Measurements from ENCODE around the gene MRTFB. TPM values are rescaled to one million over a fixed set of nuclear protein-coding genes. Genes with fewer than 3 reads are reported as not detected.
A peak's percentile ranks its signal among the peaks of the same experiment; 100 is the strongest.
"Not testable (repeated sequence)": the region's sequence is repeated elsewhere in the genome, so short reads cannot be mapped to it uniquely, and the experiment has no call there.

The MRTFB gene
- total RNA-seq, 1 donor from 2014 or later: 18.5 TPM

DNA sequence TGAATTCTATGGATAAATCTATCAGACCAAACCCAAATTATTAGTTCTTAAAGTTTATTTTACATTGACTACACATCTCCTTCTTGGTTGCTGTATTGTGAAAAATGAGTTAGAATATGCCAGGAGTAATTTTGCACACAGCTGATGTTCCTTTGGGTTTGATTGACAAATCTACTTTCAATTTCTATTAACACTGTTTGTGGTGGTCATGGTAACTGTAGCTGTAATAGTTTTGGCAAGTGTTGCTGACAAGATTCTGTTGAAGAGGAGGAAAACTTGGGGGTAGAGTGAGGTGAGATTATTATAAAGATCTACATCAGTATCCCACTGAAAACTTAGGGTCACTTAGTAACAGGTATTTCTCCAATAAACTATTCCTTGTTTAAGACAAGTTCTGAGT lies 30.3 kb downstream of the MRTFB start:
- ATAC-seq (no peak), DNase-seq (ENCODE audit: low spot score) (no peak)

DNA sequence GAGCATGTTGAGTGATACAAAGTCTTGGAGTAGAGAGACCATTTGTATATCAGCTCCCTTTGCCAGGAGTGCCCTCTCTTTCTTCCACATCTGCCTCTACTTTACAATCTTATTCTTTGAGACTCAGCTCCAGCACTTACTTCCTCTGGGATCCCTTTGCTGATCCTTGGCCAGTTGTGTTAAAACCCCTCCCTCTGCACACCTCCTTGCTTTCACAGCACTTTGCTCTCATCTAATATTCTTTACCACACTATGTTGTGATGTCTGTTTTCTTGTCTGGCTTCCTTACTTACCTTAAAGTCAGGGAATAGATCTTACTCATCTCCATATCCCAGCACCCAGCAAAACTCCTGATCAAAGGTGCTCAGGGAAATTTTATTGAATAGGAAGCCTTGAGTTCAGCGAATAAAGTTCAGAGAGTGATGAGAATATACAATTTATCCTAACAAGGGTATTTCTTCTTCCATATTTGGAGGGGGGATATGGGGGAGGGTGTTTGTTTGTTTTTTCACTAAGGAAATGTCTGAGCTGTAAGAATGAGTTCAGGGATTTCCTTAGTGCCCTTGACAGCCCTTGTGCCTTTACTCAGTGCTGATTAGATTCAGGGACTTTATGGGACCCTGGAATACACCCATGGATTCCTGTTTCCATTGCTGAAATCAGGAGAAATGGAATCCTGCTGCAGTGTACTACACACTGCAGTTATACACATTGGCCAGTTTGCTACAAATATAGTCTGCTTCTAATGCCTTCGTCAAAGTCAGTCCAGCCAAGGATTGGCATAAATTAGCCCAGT lies 32.0 kb downstream of the MRTFB start:
- DNase-seq (ENCODE audit: low spot score) (no peak), ATAC-seq (no peak)

DNA sequence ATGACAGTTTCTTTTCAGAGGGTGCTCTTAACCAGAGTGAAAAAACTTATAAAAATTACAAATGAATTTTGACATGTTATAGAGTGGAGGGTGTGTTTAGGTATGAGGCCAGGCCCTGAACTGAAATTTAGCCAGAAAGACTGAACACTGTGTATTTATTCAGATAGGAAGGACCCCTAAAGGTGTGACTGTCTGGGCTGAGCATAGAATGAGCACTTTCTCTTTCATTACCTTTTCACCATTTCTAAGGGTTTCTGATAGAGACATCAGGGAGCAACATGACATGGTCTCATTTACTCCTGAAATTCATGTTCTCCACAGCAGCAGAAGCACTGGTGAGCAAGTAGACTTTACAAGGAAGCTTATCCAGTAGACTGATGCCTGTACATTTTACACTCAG lies 32.9 kb downstream of the MRTFB start:
- DNase-seq (ENCODE audit: low spot score) (no peak), ATAC-seq (no peak)

DNA sequence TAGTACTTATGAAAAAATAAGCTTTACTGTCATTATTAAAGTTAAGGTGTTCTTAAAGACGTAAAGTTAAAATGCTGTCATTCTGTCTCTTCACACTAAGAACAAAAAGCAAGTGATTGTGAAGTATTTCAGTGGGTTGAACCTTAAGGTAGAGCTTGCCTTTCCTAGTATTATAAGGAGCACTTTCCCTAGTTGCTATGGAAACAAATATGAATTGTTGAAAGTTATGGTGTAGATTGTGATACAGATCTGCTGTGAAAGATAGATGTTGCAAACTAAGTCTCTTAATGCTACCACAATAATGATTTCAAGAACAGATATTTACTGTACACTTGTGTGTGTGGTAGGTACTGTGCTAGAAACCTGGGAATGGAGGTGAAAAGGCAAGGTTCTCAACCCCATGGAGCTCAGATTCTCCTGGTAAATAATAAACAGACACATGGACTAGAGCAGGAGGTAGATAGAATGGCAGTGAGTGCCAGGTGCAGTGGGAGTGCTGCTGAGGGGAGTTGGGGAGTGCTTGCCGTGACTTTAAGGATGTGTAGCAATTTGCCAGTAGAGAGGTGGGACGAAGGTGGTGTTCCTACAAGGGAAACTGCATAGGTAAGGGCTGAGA lies 34.7 kb downstream of the MRTFB start:
- DNase-seq (ENCODE audit: low spot score) (no peak), ATAC-seq (peak; percentile 69)

DNA sequence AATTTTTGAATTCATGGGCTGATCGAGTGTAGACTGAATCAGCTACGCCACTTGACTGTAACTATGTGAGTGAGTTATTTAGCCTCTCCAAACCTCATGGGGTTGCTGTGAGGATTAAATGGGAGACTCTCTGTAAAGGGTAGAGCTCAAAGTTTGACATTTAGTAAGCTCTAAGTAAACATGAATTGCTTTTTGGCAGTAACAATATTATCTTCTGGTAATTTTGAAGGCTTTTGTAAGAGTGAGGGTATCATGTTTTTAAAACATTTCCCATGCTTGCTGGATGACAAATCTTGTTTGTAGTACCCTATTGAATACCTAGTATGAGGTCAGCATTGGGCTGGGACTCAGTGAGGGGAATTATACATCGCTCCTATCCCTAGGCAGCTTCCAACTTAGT lies 35.3 kb downstream of the MRTFB start:
- ATAC-seq: peak; percentile 88
- DNase-seq (ENCODE audit: low spot score): no peak

DNA sequence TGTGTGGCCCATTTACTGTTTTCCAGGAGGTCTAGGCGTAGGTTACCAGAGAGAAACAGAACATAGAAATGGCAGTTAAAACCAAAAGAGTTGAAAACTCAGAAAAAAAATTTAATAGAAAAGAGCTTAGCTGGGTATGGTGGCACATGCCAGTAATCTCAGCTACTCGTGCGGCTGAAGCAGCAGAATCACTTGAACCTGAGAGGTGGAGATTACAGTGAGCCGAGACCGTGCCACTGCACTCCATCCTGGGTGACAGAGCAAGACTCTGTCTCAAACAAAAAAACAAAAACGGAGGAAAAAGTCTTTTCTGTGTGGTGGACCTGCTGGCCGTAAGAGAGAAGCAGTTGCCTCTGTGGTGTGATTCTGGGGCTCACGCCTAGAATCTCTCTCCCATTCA lies 35.8 kb downstream of the MRTFB start:
- DNase-seq (ENCODE audit: low spot score): no peak
- ATAC-seq: no peak

DNA sequence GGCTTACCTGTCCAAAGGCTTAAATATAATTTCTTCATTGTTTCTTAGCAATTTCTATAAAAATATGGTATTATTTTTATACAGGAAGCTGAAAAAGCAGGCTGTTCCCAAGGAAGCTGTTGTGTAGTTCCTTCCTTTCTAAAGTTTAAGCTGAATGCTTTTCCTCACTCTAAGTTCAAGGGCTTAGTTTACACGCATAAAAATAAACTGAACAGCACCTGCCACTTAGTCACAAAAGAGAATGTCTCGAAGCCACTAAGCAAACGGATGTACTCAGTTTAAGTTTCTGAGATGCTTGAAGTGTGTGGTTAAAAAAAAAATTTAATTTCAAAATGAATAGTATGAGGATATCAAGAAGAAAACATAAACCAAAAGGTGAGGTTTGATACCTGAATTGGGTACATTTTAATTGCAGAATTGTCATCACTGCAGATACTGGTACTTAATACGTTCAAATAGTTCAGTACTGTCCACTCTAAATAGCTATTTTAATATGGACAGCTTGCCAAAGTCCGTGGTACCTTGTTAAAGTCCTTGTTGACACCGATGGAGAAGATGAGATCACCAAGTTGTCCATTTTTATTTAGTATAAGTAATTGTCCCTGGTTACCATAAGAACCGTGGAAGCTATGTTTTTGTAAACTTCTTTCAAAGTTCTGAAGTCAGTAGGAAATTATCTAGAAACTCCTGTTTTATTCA lies 38.1 kb downstream of the MRTFB start:
- ATAC-seq (no peak), DNase-seq (ENCODE audit: low spot score) (no peak)

DNA sequence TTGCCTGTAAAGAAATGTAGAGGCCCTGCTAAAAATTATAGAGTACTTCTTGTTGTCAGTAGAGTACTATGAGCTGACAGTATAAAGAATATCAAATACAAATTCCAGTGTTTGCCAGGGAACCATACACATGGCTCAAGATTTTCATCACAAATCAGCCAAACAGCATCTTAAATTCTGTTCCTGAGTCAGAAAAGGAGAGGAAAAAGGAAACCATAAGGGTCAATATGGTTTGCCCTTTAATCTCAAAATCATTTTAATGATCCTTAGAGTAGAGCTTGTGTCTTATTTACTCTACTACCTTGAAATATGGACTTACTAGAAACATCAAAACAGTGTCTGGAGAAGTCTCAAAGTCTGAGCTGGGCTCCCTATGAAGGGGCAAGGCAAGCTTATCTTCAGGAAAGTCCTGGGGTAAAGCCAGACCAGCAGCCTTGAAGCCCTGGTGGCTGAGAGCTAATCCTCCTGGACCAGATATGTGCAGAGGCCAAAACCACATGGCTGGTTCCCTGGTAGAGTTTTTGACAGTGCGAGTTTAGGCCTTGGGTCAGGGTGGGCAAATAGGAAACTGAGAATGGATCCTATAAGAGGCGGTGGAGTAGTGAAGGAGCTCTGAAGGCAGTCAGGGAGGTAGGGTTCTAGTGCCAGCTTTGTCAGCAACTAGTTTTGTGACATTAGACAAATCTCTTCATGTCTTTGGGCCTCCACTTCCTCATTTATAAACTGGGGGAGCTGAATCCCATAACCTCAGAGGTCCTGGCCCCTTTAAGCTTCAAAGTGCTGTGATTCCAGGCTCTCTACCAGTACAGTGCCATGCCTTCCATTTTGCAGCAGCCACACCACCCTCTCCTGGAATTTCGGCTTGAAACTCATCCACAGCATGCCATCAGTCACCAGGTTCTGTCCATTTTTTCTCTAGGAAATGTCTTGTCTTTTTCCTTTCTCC lies 38.9 kb downstream of the MRTFB start:
- DNase-seq (ENCODE audit: low spot score) (no peak), ATAC-seq (no peak)

DNA sequence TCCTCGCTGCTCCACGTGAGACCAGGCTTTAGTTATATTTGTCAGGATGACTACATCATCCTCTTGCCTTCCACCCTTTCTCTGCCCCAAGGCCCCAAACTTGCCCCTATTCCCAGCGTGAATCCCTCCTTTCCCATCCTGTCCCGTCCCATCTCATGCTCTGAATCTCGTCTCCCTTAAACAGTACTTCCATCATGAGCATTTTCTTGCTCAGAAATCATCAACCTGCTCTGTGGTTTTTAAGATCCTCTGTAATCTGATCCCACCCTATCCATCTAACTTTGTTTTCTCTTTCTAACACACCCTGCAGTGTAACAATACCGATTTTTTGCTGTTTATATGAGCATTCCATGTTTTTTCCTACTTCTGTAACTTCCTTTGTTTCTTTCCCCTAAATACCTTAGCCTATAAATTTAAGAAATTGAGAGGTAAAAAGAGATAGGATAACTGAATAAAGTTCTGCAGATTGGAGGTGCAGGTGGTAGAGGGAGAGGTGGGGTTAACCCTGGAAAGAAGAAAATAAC lies 39.7 kb downstream of the MRTFB start:
- DNase-seq (ENCODE audit: low spot score): no peak

DNA sequence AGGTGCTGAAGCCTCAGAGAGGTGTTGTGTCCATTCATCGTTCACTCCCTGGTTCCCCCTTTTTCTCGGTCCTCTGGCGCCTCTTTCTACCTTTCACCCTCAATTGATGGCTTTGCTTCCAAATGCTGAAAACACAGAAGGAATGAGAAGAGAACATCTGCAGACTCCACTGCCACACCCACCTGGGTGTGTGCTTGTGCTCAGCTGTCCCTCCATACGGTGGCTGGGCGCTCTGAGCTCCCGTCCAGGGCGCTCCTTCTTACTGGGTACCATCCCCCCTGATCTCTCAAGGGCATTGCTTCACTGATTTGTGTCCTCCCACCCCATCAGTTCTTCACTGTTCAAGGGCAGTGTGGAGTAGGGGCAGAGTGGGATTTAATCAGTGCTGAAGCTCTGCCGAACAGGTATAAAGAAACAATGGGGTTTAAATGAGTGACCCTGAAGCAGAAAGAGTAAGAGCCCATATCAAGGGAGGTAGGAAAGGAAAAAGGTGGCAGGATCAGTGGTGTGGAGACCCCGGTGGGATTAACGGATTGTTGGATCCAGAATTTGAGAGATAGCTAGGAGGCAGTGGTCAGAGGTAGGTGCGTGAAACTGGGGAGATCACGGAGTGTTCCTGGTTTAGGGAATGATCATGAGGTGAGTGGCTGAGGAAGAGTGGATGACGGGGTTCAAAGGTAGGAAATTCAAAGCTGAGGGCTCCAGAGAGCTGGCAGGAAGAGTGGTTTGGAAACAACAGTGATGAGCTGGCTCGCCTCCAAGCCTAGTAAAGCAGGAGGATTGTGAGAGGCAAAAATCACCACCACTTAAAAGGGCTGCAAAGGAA lies 40.8 kb downstream of the MRTFB start:
- peak; percentile 88 for ATAC-seq
- peak; percentile 89 for DNase-seq (ENCODE audit: low spot score)

More for the DNA sequence above, 39.7 kb downstream of the MRTFB start:
- ATAC-seq: no peak

DNA sequence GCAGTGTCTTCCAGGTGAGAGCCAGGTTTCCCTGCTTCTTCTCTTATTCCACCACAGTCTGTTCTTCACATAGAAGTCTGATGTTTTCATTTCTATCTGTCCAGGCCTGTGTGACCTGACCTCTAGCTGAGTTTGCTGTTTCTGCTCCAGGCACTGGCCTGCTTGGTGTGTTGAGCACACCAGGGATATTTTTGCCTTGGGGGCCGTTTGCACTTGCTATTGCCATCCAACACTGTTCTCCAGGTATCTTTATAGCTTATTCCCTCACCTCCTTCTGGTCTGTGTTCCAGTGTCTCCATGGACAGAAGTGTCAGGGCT lies 41.4 kb downstream of the MRTFB start:
- ATAC-seq (peak; percentile 69), DNase-seq (ENCODE audit: low spot score) (no peak)

DNA sequence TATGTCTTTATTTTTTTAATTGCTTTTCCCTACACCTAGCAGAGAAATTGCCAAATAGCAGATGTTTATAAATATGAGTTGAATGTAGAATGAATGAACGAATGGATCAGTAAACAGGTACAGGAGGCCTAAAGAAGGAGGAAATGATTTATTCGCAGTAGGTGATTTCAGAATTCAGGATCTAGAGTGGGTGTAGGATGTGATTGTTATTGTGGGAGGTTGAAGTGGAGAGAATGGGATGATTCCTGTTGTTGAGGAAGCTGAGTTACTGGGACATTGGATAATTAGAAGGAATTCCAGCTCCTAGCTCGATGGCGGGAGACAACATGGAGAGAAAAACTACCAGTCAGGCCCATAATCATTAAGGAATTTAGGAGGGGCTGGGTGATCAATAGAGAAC lies 42.2 kb downstream of the MRTFB start:
- DNase-seq (ENCODE audit: low spot score) (no peak), ATAC-seq (no peak)

DNA sequence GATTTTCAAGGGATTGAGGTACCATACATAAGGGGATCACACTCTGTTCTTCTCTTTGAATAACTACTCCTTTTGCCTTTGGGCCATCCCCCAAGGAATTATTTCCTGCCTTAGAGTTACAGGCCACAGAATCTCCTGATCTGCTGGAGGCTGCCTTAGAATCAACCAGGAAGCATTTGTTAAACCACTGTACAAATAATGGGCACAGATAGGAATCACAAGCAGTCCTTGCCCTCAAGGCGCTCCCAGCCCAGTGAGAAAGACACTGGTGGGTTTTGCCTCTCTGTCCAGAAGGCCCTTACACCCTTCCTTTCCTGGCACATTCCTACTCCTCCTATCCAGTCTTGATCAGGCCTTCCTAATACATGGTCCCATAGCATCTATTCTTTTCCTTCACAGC lies 45.9 kb downstream of the MRTFB start:
- no peak for ATAC-seq
- DNase-seq (ENCODE audit: low spot score): no peak

DNA sequence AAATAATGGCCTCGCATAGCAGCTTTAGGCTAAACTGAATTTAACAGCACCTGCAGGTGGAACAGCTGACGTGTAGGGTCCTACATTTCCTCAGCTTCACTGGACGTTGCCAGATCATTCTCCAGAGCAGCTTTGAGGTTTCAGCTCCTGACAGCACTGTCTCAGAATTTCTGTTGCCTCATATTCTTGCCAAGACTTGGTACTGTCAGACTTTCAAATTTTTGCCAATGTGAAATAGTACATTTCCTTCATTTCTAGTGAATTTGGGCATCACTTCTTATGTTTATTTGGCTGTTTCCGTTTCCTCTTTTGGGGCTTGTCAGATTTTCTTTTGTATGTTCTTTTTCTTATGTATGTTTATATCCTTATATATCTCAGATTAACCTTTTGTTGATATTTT lies 48.7 kb downstream of the MRTFB start:
- DNase-seq (ENCODE audit: low spot score): no peak
- no peak for ATAC-seq

DNA sequence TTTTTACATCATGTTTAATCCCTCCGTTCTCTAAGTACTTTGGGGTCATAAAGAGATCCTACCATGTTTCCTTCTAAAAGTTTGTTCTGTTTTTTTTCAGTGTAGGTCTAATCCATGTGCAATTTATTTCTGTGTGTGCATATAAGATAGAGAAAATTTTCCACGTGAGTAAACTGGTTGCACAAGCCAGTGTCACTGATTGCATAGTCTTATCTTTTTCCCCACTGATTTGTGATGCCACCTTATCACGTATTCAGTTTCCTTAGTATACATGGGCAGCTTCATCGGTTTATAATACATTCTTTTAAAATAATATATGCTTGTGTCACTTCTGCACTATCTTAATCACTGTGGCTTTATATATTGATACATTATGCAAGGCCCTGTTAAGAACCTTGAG lies 49.2 kb downstream of the MRTFB start:
- peak; percentile 48 for ATAC-seq

DNA sequence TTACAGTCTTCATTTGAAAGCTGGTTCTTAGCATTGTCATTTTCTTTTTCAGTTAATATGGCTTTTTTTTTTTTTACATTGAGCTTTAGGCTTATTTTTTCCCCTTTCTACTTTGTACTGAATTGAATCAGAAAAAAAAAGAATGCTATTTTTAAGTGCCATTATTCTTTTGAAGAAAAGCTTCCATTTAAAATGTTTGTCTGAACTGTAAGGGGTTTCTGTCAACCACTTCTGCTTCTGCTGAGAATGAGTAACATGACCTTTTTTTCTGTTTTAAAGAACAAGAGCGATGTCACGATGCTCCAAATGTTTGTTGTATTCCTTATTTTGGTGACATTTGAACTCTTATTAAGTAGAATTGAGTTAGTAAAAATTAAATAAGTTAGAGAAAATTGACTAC lies 50.0 kb downstream of the MRTFB start:
- ATAC-seq (no peak), DNase-seq (ENCODE audit: low spot score) (no peak)

More for the DNA sequence above, 49.2 kb downstream of the MRTFB start:
- no peak for DNase-seq (ENCODE audit: low spot score)

DNA sequence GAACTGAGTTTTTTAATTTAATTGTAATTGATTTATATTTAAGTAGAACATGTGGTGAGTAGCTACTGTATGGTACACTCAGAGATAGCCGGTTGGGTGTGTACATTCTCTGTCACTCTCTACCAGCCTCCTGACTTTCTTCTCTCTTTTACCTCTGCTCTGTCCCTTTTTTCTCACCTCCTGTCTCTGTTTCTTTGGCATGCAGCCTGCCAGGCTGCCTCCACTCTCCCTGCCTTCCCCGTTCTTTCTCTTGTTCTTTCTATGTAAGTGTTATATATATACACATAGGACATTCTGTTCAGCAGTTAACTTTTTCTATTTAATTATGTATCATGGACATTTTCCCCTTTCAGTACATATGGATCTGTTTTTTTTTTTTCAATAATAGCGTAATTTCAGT lies 50.8 kb downstream of the MRTFB start:
- no peak for ATAC-seq
- DNase-seq (ENCODE audit: low spot score): no peak

DNA sequence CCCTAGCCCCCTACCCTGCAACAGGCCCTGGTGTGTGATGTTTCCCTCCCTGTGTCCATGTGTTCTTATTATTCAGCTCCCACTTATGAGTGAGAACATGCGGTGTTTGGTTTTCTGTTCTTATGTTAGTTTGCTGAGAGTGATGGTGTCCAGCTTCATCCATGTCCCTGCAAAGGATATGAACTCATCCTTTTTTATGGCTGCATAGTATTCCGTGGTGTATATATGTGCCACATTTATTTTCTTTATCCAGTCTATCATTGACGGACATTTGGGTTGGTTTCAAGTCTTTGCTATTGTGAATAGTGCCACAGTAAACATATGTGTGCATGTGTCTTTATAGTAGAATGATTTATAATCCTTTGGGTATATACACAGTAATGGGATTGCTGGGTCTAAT lies 51.3 kb downstream of the MRTFB start:
- DNase-seq (ENCODE audit: low spot score); ATAC-seq: not testable (repeated sequence)

DNA sequence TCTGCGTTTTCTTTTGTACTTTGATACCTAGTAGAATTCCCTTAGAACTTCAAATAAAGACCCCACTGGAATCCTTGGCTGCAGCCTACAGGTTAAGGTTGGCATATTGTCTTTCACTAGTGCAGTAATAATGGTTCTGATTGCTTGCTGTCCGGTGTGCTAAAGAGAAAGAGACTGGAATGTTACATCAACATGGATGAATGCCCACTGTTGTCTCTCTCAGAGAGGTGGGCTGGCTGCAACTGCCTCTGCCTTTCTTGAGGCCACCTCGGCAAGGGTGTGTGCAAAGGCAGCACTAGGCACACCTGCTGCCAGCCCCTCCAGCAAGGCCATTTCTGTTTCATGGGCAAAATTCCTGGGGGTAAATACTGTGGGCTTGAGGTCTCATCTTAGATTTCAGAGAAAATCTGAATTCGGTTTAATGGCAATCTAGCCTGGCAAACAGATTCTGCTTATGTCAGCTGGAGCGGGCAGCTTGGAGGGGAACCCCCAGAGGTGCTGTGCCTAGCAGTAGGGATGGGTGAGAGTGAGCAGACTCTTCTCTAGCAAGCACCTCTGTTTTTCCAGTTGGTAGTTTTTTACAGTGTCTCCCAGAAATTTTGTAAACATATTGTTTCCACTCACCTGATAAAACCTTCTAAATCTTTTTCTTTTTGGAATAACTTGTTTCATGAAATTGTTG lies 54.0 kb downstream of the MRTFB start:
- peak; percentile 34 for ATAC-seq
- DNase-seq (ENCODE audit: low spot score): no peak

Measured in left lobe of liver (tissue), 2 donors.